AG09309 (cell line): ENCODE results near the gene TASP1.
"Not testable (repeated sequence)": the region's sequence is repeated elsewhere in the genome, so short reads cannot be mapped to it uniquely, and the experiment has no call there.

ENCODE experiments used
- DNase-seq: peaks from one replicate; pipeline ENCODE4 v3.0.0-alpha.2; 2010; ENCODE audit warnings: low read depth
- H3K4me3 ChIP-seq: 2 replicates; pipeline ENCODE4 v1.5.1; 2011; ENCODE audit warnings: mild to moderate bottlenecking, low read depth, low read length, moderate library complexity; ENCODE audit not compliant: control insufficient read depth
- CTCF ChIP-seq: IDR thresholded peaks from 2 replicates; pipeline ENCODE4 v1.5.1; 2011; ENCODE audit warnings: mild to moderate bottlenecking, low read depth, low read length, inconsistent platforms; ENCODE audit not compliant: insufficient read depth, control insufficient read depth; ENCODE audit errors: missing control alignments

Gene TASP1

DNA sequence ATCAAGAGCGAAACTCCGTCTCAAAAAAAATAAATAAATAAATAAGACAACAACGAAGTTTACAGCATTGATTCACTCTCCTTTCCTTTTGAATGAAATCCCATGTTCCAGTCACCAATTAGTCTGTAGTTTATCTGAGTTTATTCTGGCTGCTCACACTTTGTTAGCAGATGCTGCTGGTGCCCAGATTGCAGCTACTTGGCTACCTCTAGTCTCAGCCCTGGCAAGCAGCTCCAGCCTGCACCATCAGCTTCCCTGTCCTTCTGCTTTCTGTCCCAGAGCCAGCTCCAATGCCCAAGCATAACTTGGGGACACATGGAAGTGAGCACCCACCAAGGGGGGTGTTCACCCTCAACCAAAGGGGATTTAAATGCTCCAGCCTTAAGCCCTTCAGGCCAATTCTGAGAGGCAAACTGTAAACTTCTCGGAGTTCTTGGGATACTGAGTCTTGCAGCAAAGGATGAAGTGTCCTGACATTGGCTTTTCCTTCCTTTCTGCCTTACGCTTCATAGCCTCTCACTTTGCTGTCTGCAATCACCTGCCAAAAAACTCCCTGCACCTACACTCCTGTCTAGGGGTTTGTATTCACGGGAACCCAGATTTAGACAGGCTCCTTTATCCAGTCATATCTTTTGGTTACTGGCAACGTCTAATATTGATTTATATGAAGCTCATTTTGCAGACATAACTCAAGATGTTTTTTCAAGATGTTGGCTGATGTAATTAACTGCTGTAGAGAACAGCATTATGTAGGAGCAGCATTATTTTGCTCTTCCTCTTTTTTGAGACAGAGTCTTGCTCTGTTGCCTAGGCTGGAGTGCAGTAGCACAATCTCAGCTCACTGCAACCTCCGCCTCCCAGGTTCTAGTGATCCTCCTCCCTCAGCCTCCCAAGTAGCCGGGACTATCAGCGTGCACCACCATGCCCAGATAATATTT, 9.8 kb upstream of the TASP1 start:
- no peak overlapping the region for H3K4me3 ChIP-seq
- no peak for DNase-seq
- TF ChIP-seq CTCF, result no peak

DNA sequence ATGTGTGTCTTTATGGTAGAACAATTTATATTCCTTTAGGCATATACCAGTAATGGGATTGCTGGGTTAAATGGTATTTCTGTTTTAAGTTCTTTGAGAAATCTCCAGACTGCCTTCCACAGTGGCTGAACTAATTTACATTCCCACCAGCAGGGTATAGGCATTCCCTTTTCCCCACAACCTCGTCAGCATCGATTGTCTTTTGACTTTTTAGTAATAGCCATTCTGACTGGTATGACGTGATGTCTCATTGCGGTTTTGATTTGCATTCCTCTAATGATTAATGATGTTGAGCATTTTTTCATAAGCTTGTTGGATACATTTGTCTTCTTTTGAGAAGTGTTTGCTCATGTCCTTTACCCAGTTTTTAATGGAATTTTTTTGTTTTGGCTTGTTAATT, 5.3 kb upstream of the TASP1 start:
- DNase-seq, result no peak
- H3K4me3 ChIP-seq, result no peak overlapping the region
- TF ChIP-seq CTCF, result peak; percentile 20

- no peak for DNase-seq
- peak overlapping the region; percentile 92 for H3K4me3 ChIP-seq
- no peak for TF ChIP-seq CTCF
Measured at GRCh38 chr20:13639150-13639497, 392 bp upstream of the TASP1 start.

DNA sequence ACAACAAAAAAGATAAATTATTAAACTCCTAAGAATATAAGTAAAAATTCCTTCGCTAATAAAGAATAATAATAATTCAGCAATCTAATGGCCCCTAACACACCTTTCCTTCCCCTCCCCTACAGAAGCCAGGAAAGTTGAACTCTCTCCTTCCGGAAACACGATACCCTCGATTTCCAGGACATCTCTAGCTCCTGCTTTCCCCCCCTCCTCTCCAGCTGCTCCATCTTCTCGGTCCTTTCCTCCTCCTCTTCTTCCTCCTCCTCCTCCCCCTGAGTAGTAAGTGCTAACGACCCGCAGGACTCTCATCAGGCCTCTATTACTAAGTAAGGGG, 603 bp downstream of the TASP1 start:
- peak overlapping the region; percentile 92 for H3K4me3 ChIP-seq
- no peak for TF ChIP-seq CTCF
- no peak for DNase-seq

DNA sequence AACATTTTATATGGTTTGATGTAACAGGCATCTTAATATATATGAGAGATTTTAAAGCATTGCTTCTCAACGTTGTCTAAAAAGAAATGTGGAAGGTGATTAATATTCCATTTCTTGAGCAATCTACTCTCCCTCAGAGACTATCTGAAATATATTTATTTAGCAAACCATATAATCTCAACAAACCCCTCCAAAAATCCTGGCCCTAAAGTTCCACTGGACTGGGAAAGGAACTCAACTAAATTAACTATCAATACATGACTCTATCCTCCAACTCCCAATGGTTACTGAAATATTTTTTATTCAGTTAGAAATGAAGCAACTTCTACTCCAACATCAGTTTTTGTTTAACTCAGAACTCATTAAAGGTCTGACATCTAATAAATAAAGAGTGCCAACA, 6.3 kb downstream of the TASP1 start:
- DNase-seq, result no peak
- no peak for TF ChIP-seq CTCF
- H3K4me3 ChIP-seq, result no peak overlapping the region

DNA sequence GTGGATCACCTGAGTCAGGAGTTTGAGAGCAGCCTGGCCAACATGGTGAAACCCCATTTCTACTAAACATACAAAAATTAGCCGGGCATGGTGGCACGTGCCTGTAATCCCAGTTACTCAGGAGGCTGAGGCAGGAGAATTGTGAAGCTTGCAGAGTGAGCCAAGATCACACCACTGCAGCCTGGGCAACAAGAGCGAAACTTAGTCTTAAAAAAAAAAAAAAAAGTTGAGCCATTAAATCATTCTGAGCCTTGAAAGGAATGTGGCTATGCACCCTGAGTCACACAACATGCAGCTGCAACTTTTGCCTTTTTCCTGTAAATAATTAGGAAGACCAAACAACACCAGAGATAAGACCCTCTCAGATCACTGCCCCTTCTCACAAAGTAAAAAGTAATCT, 11.2 kb downstream of the TASP1 start:
- not testable (repeated sequence) for H3K4me3 ChIP-seq
- peak; percentile 45 for DNase-seq

DNA sequence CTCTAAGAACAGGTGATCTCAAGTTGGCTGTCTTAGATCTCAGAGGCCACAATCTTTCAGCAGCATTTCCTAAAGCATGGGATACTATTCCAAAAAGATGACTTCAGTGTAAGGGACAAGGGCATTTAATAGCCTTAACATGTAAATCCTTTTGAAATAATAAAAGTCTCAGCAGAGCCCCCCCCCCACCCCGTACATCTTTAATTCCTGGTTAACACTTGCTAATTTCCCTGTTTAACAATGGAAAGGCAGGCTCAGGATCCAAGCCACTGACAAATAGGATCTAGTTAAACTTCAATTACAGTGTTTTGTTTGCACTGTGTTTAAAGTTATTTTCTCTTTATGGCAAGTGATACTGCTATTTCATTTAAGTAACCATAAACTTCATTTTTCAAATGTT, 12.0 kb downstream of the TASP1 start:
- DNase-seq, result no peak
- TF ChIP-seq CTCF, result no peak
- no peak overlapping the region for H3K4me3 ChIP-seq
